Hepatocyte (in vitro differentiated cells): ENCODE results near the gene PIGK. TPM values are rescaled to one million over a fixed set of nuclear protein-coding genes. Genes with fewer than 3 reads are reported as not detected.

Experiments used
- DNase-seq: peaks from one replicate; pipeline ENCODE4 v3.0.0-alpha.2; 2016; ENCODE audit warnings: low spot score
- H2AFZ ChIP-seq: fragments of 200-600 bp; sonication (generic); 2 replicates; pipeline ENCODE4 v1.6.0; 2016; ENCODE audit warnings: antibody characterized with exemption, mild to moderate bottlenecking
- H3K27ac ChIP-seq: fragments of 200-600 bp; sonication (generic); 2 replicates; pipeline ENCODE4 v1.5.1; 2016; ENCODE audit warnings: mild to moderate bottlenecking
- H3K27me3 ChIP-seq: fragments of 200-600 bp; sonication (generic); 2 replicates; pipeline ENCODE4 v1.6.1; 2016
- H3K36me3 ChIP-seq: fragments of 200-600 bp; sonication (generic); replicated peaks from 2 replicates; pipeline ENCODE4 v1.5.1; 2016; ENCODE audit warnings: low read depth; ENCODE audit not compliant: insufficient read depth
- H3K4me1 ChIP-seq: fragments of 200-600 bp; sonication (generic); 2 replicates; pipeline ENCODE4 v1.5.1; 2016; ENCODE audit warnings: mild to moderate bottlenecking, moderate library complexity; ENCODE audit not compliant: insufficient read depth
- H3K4me2 ChIP-seq: fragments of 200-600 bp; sonication (generic); 2 replicates; pipeline ENCODE4 v1.6.0; 2016
- H3K4me3 ChIP-seq: fragments of 200-600 bp; sonication (generic); 2 replicates; pipeline ENCODE4 v1.5.1; 2016; ENCODE audit warnings: mild to moderate bottlenecking
- H3K79me2 ChIP-seq: fragments of 200-600 bp; sonication (generic); 2 replicates; pipeline ENCODE4 v1.6.0; 2017; ENCODE audit warnings: mild to moderate bottlenecking
- H3K9me2 ChIP-seq: fragments of 200-600 bp; sonication (generic); replicated peaks from 2 replicates; pipeline ENCODE4 v1.6.0; 2017; ENCODE audit warnings: mild to moderate bottlenecking; ENCODE audit not compliant: insufficient read depth
- H3K9me3 ChIP-seq: fragments of 200-600 bp; sonication (generic); 2 replicates; pipeline ENCODE4 v1.5.1; 2016; ENCODE audit warnings: low read depth, mild to moderate bottlenecking
- H4K20me1 ChIP-seq: fragments of 200-600 bp; sonication (generic); 2 replicates; pipeline ENCODE4 v1.6.0; 2016; ENCODE audit warnings: mild to moderate bottlenecking; ENCODE audit not compliant: insufficient read depth, poor library complexity, severe bottlenecking
- CTCF ChIP-seq: fragments of 200-600 bp; sonication (generic); IDR thresholded peaks from 2 replicates; pipeline ENCODE4 v1.5.1; 2016; ENCODE audit warnings: antibody characterized with exemption, mild to moderate bottlenecking; ENCODE audit not compliant: poor library complexity
- EZH2 ChIP-seq: fragments of 200-600 bp; sonication (generic); IDR thresholded peaks from 2 replicates; pipeline ENCODE4 v1.6.1; 2016; ENCODE audit warnings: antibody characterized with exemption, mild to moderate bottlenecking, borderline replicate concordance
- EZH2phosphoT487 ChIP-seq: fragments of 200-600 bp; sonication (generic); IDR thresholded peaks from one replicate; pipeline ENCODE4 v1.6.1; 2018; ENCODE audit warnings: antibody characterized with exemption, mild to moderate bottlenecking, low read depth, moderate library complexity; ENCODE audit not compliant: unreplicated experiment, severe bottlenecking
- WGBS: methylation state at CpG from one replicate; pipeline ENCODE4 v1.1.6; 2016; ENCODE audit warnings: low lambda C conversion rate; ENCODE audit errors: missing lambda C conversion rate; 5-methylcytosine and 5-hydroxymethylcytosine counted together
- polyA plus RNA-seq: library from polyadenylated mRNA; unstranded; fragments of >200 nt; fragmentation: Nextera tagmentation; extraction: Ambion mirVana; gene quantifications from 2 replicates; pipeline ENCODE4 v1.2.1, GENCODE V29; 2016
- total RNA-seq: library from RNA; depleted of rRNA; stranded (reverse); fragments of >200 nt; gene quantifications from 2 replicates; pipeline ENCODE4 v1.2.3, GENCODE V29; 2014

The PIGK gene
- total and polyA plus RNA-seq, 2 experiments from 2014 or later, result 19.4 to 37.1 TPM

- H2AFZ ChIP-seq, result no peak overlapping the region
- H3K27ac ChIP-seq, result no peak overlapping the region
- H4K20me1 ChIP-seq, result no peaks in the 10 kb centered on the region
- 63% methylated on average over 1 of the region's 1 CpG for WGBS
- H3K27me3 ChIP-seq, result no peaks in the 10 kb centered on the region
- no peaks in the 10 kb centered on the region for H3K79me2 ChIP-seq
- H3K4me1 ChIP-seq, result no peaks in the 10 kb centered on the region
- H3K4me2 ChIP-seq, result no peak overlapping the region
- no peaks in the 10 kb centered on the region for H3K9me3 ChIP-seq
- DNase-seq, result no peak
- TF ChIP-seq EZH2phosphoT487 (no peak), EZH2 (no peak), CTCF (no peak)
- H3K4me3 ChIP-seq, result no peak overlapping the region
- no peaks in the 10 kb centered on the region for H3K9me2 ChIP-seq
- H3K36me3 ChIP-seq, result no peaks in the 10 kb centered on the region
These were observed 124.0 kb downstream of the PIGK start for GRCh38 chr1:77095236-77095635.

- 39% methylated on average over 2 of the region's 2 CpGs for WGBS
- H3K4me2 ChIP-seq, result no peak overlapping the region
These were observed 129.5 kb downstream of the PIGK start for GRCh38 chr1:77089756-77090155.

GRCh38 chr1:77085109-77085508 lies 134.1 kb downstream of the PIGK start:
- WGBS, result 97% methylated on average over 1 of the region's 1 CpG
- no peaks in the 10 kb centered on the region for H3K27me3 ChIP-seq

More at GRCh38 chr1:77089756-77090155, 129.5 kb downstream of the PIGK start:
- Histone ChIP-seq H4K20me1 (no peaks in the 10 kb centered on the region), H3K36me3 (no peaks in the 10 kb centered on the region), H3K27ac (no peak overlapping the region), H2AFZ (no peak overlapping the region), H3K4me1 (no peaks in the 10 kb centered on the region), H3K79me2 (no peaks in the 10 kb centered on the region), H3K9me3 (no peaks in the 10 kb centered on the region), H3K9me2 (no peaks in the 10 kb centered on the region), H3K27me3 (no peaks in the 10 kb centered on the region), H3K4me3 (no peak overlapping the region)
- DNase-seq, result no peak
- TF ChIP-seq EZH2 (no peak), CTCF (no peak), EZH2phosphoT487 (no peak)

More at GRCh38 chr1:77085109-77085508, 134.1 kb downstream of the PIGK start:
- no peak overlapping the region for H3K27ac ChIP-seq
- no peak for TF ChIP-seq EZH2
- TF ChIP-seq CTCF, result no peak
- TF ChIP-seq EZH2phosphoT487, result no peak
- no peak overlapping the region for H3K4me3 ChIP-seq
- H3K4me2 ChIP-seq, result no peak overlapping the region
- H3K9me3 ChIP-seq, result no peaks in the 10 kb centered on the region
- no peak for DNase-seq
- no peaks in the 10 kb centered on the region for H3K79me2 ChIP-seq
- H3K36me3 ChIP-seq, result no peaks in the 10 kb centered on the region
- H4K20me1 ChIP-seq, result no peaks in the 10 kb centered on the region
- H3K9me2 ChIP-seq, result no peaks in the 10 kb centered on the region
- no peak overlapping the region for H2AFZ ChIP-seq
- H3K4me1 ChIP-seq, result no peaks in the 10 kb centered on the region
